IMR-90 (cell line): ENCODE results near the gene MYLK4. TPM values are rescaled to one million over a fixed set of nuclear protein-coding genes. Genes with fewer than 3 reads are reported as not detected.

Source experiments
- ATAC-seq: fragments of 200-7000 bp; cut with Tn5 transposase; 2 replicates; pipeline ENCODE4 v1.9.1; 2020; ENCODE audit warnings: low read depth, mild to moderate bottlenecking, moderate library complexity
- BruUV-seq: library from RNA; stranded (reverse); fragments of 400-500 nt; replicated peaks from 2 replicates; lab custom pipeline; 2021; lab: Mats Ljungman, UMichigan
- CTCF ChIA-PET: fragments of 300-600 bp; formaldehyde crosslinking; extraction: SDS; loops from one replicate; lab custom pipeline; 2021; ENCODE audit warnings: antibody characterized with exemption; lab: Yijun Ruan, JAX
- POLR2A ChIA-PET: fragments of 300-600 bp; sonication (Branson Sonifier 250); formaldehyde crosslinking; loops from one replicate; lab custom pipeline; 2022; ENCODE audit warnings: antibody characterized with exemption; ENCODE audit not compliant: unreplicated experiment; lab: Charles Lee
- DNase-seq: peaks from one replicate; pipeline ENCODE4 v3.0.0; 2013
- H2AFZ ChIP-seq: replicated peaks from 2 replicates; pipeline ENCODE3; 2013; ENCODE audit warnings: low read length, mild to moderate bottlenecking; ENCODE audit not compliant: poor library complexity
- H2AK5ac ChIP-seq: 2 replicates; pipeline ENCODE4 v1.6.1; 2013; ENCODE audit warnings: low read depth, low read length, inconsistent platforms
- H2AK9ac ChIP-seq: replicated peaks from 2 replicates; pipeline ENCODE3; 2013; ENCODE audit warnings: mild to moderate bottlenecking, low read depth, low read length, moderate library complexity; ENCODE audit not compliant: poor library complexity
- H2BK120ac ChIP-seq: 2 replicates; pipeline ENCODE4 v1.6.1; 2013; ENCODE audit warnings: low read depth, low read length, inconsistent platforms
- H2BK15ac ChIP-seq: 3 replicates; pipeline ENCODE4 v1.6.1; 2013; ENCODE audit warnings: low read depth, low read length, inconsistent platforms
- H2BK20ac ChIP-seq: 2 replicates; pipeline ENCODE4 v1.6.1; 2013; ENCODE audit warnings: low read depth, mild to moderate bottlenecking, inconsistent platforms, low read length, moderate library complexity
- H2BK5ac ChIP-seq: 2 replicates; pipeline ENCODE4 v1.6.1; 2013; ENCODE audit warnings: mild to moderate bottlenecking, low read depth, low read length, inconsistent platforms; ENCODE audit not compliant: poor library complexity, severe bottlenecking
- H3K14ac ChIP-seq: replicated peaks from 2 replicates; pipeline ENCODE4 v1.6.1; 2013; ENCODE audit warnings: low read depth, low read length, inconsistent platforms
- H3K18ac ChIP-seq: 2 replicates; pipeline ENCODE4 v1.6.1; 2013; ENCODE audit warnings: low read depth, low read length, control low read depth
- H3K23ac ChIP-seq: 2 replicates; pipeline ENCODE4 v1.6.1; 2013; ENCODE audit warnings: low read depth, low read length, inconsistent platforms
- H3K27ac ChIP-seq: 2 replicates; pipeline ENCODE4 v1.5.1; 2013; ENCODE audit warnings: mild to moderate bottlenecking, control low read depth, low read length; ENCODE audit not compliant: insufficient read depth
- H3K27me3 ChIP-seq: 2 replicates; pipeline ENCODE4 v1.6.1; 2013; ENCODE audit warnings: low read length; ENCODE audit not compliant: control insufficient read depth, insufficient read depth
- H3K36me3 ChIP-seq: 2 replicates; pipeline ENCODE4 v1.6.1; 2013; ENCODE audit warnings: low read length, mixed read lengths; ENCODE audit not compliant: control insufficient read depth, insufficient read depth
- H3K4ac ChIP-seq: 2 replicates; pipeline ENCODE4 v1.6.1; 2013; ENCODE audit warnings: low read depth, low read length, inconsistent platforms
- H3K4me1 ChIP-seq: 2 replicates; pipeline ENCODE4 v1.6.1; 2013; ENCODE audit warnings: low read length, mixed read lengths; ENCODE audit not compliant: control insufficient read depth, insufficient read depth
- H3K4me2 ChIP-seq: 2 replicates; pipeline ENCODE4 v1.6.1; 2013; ENCODE audit warnings: low read depth, mild to moderate bottlenecking, control low read depth, low read length, moderate library complexity
- H3K4me3 ChIP-seq: 2 replicates; pipeline ENCODE4 v1.5.1; 2013; ENCODE audit warnings: low read depth, mild to moderate bottlenecking, control low read depth, low read length, moderate library complexity; ENCODE audit not compliant: insufficient read depth
- H3K56ac ChIP-seq: 2 replicates; pipeline ENCODE4 v1.6.1; 2013; ENCODE audit warnings: low read length, inconsistent platforms; ENCODE audit not compliant: insufficient read depth; ENCODE audit errors: extremely low read depth
- H3K79me1 ChIP-seq, 2 experiments: 2 replicates each; pipeline ENCODE4 v1.6.1; 2013; ENCODE audit warnings: low read length in 2 of 2, inconsistent platforms in 1 of 2, low read depth in 1 of 2
- H3K9ac ChIP-seq: 2 replicates; pipeline ENCODE4 v1.6.1; 2013; ENCODE audit warnings: low read depth, low read length, control low read depth
- H3K9me1 ChIP-seq: 2 replicates; pipeline ENCODE4 v1.6.1; 2013; ENCODE audit warnings: low read length, inconsistent platforms; ENCODE audit not compliant: insufficient read depth
- H3K9me3 ChIP-seq: 2 replicates; pipeline ENCODE4 v1.6.1; 2013; ENCODE audit warnings: low read length; ENCODE audit not compliant: control insufficient read depth, insufficient read depth
- H4K20me1 ChIP-seq: 2 replicates; pipeline ENCODE4 v1.6.1; 2013; ENCODE audit warnings: low read length, inconsistent platforms; ENCODE audit not compliant: insufficient read depth
- H4K5ac ChIP-seq: 2 replicates; pipeline ENCODE4 v1.6.1; 2013; ENCODE audit warnings: mild to moderate bottlenecking, low read depth, low read length, control low read depth
- H4K8ac ChIP-seq, 2 experiments: 2 replicates each; pipeline ENCODE4 v1.6.1; 2013; ENCODE audit warnings: low read depth in 2 of 2, low read length in 2 of 2, control low read depth in 1 of 2, inconsistent platforms in 1 of 2
- H4K91ac ChIP-seq: 2 replicates; pipeline ENCODE4 v1.6.1; 2013; ENCODE audit warnings: low read depth, low read length, inconsistent platforms; ENCODE audit not compliant: insufficient read depth
- BHLHE40 ChIP-seq: fragments of 150-350 bp; IDR thresholded peaks from 2 replicates; pipeline ENCODE4 v1.6.1; 2016; ENCODE audit warnings: mild to moderate bottlenecking, low read depth, low read length
- CEBPB ChIP-seq: IDR thresholded peaks from 2 replicates; pipeline ENCODE4 v1.6.1; 2012; ENCODE audit warnings: low read depth, low read length, improper control_type of control experiment
- CTCF ChIP-seq: conservative IDR thresholded peaks from 2 replicates; pipeline ENCODE4 v1.5.1; 2012; ENCODE audit warnings: mild to moderate bottlenecking, low read depth, low read length, improper control_type of control experiment
- ELK1 ChIP-seq: fragments of 150-350 bp; IDR thresholded peaks from 2 replicates; pipeline ENCODE4 v1.6.1; 2016; ENCODE audit warnings: low read depth, mild to moderate bottlenecking, low read length, moderate library complexity, borderline replicate concordance
- MAFK ChIP-seq: IDR thresholded peaks from 2 replicates; pipeline ENCODE4 v1.6.1; 2012; ENCODE audit warnings: low read depth, low read length, improper control_type of control experiment
- MAZ ChIP-seq: IDR thresholded peaks from 2 replicates; pipeline ENCODE4 v1.6.1; 2012; ENCODE audit warnings: low read depth, mild to moderate bottlenecking, low read length, improper control_type of control experiment, moderate library complexity, borderline replicate concordance
- NFE2L2 ChIP-seq: fragments of 150-350 bp; IDR thresholded peaks from 2 replicates; pipeline ENCODE4 v1.6.1; 2016; ENCODE audit warnings: low read depth, mild to moderate bottlenecking, low read length
- RAD21 ChIP-seq: IDR thresholded peaks from 2 replicates; pipeline ENCODE4 v1.6.1; 2012; ENCODE audit warnings: low read length, improper control_type of control experiment
- RCOR1 ChIP-seq: IDR thresholded peaks from 2 replicates; pipeline ENCODE4 v1.6.1; 2012; ENCODE audit warnings: mild to moderate bottlenecking, low read length, improper control_type of control experiment; ENCODE audit not compliant: insufficient replicate concordance
- RFX5 ChIP-seq: IDR thresholded peaks from 2 replicates; pipeline ENCODE4 v1.8.0; 2012; ENCODE audit warnings: low read depth, mild to moderate bottlenecking, low read length, moderate library complexity
- SMC3 ChIP-seq: fragments of 150-350 bp; IDR thresholded peaks from 2 replicates; pipeline ENCODE4 v1.6.1; 2016; ENCODE audit warnings: low read depth, mild to moderate bottlenecking, antibody characterized with exemption, low read length, moderate library complexity
- USF2 ChIP-seq: fragments of 150-350 bp; IDR thresholded peaks from 2 replicates; pipeline ENCODE4 v1.6.1; 2017; ENCODE audit warnings: mild to moderate bottlenecking, antibody characterized with exemption, low read length, low read depth
- WGBS, 2 experiments: methylation state at CpG; one replicate each; pipeline versions ENCODE4 v1.1.5 to v1.1.7; 2013; ENCODE audit warnings: missing lambda C conversion rate in 2 of 2; ENCODE audit not compliant: insufficient read length in 1 of 2; ENCODE audit errors: extremely low coverage in 2 of 2; 5-methylcytosine and 5-hydroxymethylcytosine counted together
- dilution Hi-C: fragments of 300-500 bp; cut with HindIII; formaldehyde crosslinking; loops from one replicate; pipeline ENCODE4 v1.14.3; 2018; ENCODE audit warnings: low sequenced_read_pairs; ENCODE audit not compliant: unreplicated experiment
- in situ Hi-C: fragments of 300-500 bp; cut with MboI; formaldehyde crosslinking; loops from 3 replicates; pipeline ENCODE4 v1.14.3; 2019; ENCODE audit warnings: low sequenced_read_pairs, inconsistent platforms, mixed read lengths
- intact Hi-C: fragments of 100-400 bp; cut with micrococcal nuclease; formaldehyde crosslinking; loops from 2 replicates; pipeline ENCODE4 v1.10.0; 2022
- polyA plus RNA-seq, 3 experiments: library from polyadenylated mRNA; depleted of rRNA; stranded (reverse); fragments of >200 nt; gene quantifications; 2 replicates each; pipeline ENCODE4 v1.2.3, GENCODE V29; 2012; ENCODE audit warnings: low replicate concordance in 1 of 3
- total RNA-seq: library from RNA; depleted of rRNA; stranded (reverse); fragments of >200 nt; gene quantifications from 2 replicates; pipeline ENCODE4 v1.2.3, GENCODE V29; 2012

The MYLK4 gene
- total and polyA plus RNA-seq, 2 of the 4 experiments (the other 2 are of a cell fraction) = under 0.01 to 0.07 TPM

GRCh38 chr6:2770171-2770570 lies 19.4 kb upstream of the MYLK4 start:
- Histone ChIP-seq H3K4me2 (peak overlapping the region; percentile 87), H4K8ac (no peak overlapping the region), H3K23ac (peak overlapping the region; percentile 85), H3K79me1 (peaks cover 27 to 71% of the 10 kb centered on the region in 2 experiments), H3K9ac (no peak overlapping the region), H3K18ac (no peak overlapping the region), H2BK15ac (no peak overlapping the region), H3K9me1 (peaks cover 34% of the 10 kb centered on the region), H4K20me1 (peaks cover 72% of the 10 kb centered on the region), H3K27me3 (no peaks in the 10 kb centered on the region), H2AFZ (no peak overlapping the region), H4K5ac (peak overlapping the region; percentile 18), H2BK5ac (no peak overlapping the region), H2BK20ac (no peak overlapping the region), H2AK9ac (no peak overlapping the region), H3K27ac (0 out of 2 replicates have a peak overlapping the region, but pooled peaks have one; percentile 16), H3K9me3 (no peaks in the 10 kb centered on the region), H3K56ac (no peak overlapping the region), H4K91ac (no peak overlapping the region), H2BK120ac (no peak overlapping the region), H3K4me3 (no peak overlapping the region), H3K4ac (no peak overlapping the region), H3K14ac (no peak overlapping the region), H2AK5ac (no peak overlapping the region), H3K36me3 (peaks cover 21% of the 10 kb centered on the region), H3K4me1 (peaks cover 18% of the 10 kb centered on the region)
- TF ChIP-seq SMC3 (no peak), MAZ (no peak), ELK1 (no peak), CEBPB (no peak), MAFK (no peak), RCOR1 (no peak), RFX5 (no peak), BHLHE40 (no peak), RAD21 (no peak), USF2 (no peak), NFE2L2 (no peak), CTCF (no peak)
- 20% methylated on average over 1 of the region's 13 CpGs; no CpG with 5 or more reads in 1 of the 2 experiments for WGBS, 2 experiments
- CTCF ChIA-PET = interaction anchor here (0.6 kb wide), 1 partner anchor 202 kb away, joined by 3 read pairs; no protein-coding TSS in a partner anchor
- intact Hi-C loops (no loop called here), dilution Hi-C loops (no loop called here), in situ Hi-C loops (no loop called here)
- POLR2A ChIA-PET = no interaction called here
- no TSS peak for BruUV-seq
- DNase-seq = no peak
- ATAC-seq = no peak
